NCI-H526 treated with DMSO at 0.1 percent for 48 hours (cell line): ENCODE results near the gene ICE1.
"Not testable (repeated sequence)": the region's sequence is repeated elsewhere in the genome, so short reads cannot be mapped to it uniquely, and the experiment has no call there.

Source experiments
- DNase-seq: peaks from one replicate; lab custom pipeline; 2025; lab: John Stamatoyannopoulos, UW

The ICE1 gene

DNA sequence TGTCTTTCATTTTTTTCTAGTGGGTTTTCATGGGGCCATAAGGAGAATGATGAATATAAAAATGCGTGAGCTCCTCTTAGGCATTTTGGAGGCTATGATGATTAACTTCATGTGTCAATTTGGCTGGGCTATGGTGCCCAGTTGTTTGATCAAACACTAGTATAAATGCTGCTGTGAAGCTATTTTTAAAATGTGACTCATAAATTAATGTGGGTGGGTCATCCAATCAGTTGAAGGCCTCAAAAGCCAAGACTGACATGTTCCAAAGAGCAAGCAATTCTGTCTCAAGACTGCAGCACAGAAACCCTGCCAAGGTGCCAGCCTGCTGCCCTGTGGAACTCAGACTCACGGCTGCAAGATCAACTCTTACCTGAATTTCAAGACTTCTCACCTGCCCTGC lies 24.4 kb upstream of the ICE1 start:
- DNase-seq, result no peak

DNA sequence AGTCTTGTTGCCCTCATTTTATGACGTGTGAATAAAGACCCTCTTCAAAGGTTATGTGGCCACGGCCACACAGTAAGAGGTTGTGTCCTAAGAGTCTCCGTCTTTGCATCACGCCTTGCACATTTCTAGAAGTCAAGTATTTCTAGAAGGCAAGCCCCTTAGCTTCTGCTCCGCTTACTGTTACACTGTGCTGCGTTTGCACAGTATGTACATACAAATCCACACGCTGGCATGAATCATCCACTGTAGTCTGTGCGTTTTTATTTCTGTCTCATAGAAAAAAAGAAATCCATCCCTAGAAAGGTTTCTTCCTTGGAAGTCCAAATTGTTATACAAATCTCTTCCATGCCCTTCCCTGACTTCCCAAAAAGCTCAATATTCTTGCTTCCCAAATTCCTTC lies 21.4 kb upstream of the ICE1 start:
- no peak for DNase-seq

GRCh38 chr5:5403741-5404140 lies 18.7 kb upstream of the ICE1 start:
- DNase-seq, result no peak

GRCh38 chr5:5404381-5404780 lies 18.1 kb upstream of the ICE1 start:
- DNase-seq, result no peak

GRCh38 chr5:5405441-5405840 lies 17.0 kb upstream of the ICE1 start:
- DNase-seq, result no peak

- DNase-seq, result no peak
Measured at GRCh38 chr5:5407924-5408323, 14.6 kb upstream of the ICE1 start.

DNA sequence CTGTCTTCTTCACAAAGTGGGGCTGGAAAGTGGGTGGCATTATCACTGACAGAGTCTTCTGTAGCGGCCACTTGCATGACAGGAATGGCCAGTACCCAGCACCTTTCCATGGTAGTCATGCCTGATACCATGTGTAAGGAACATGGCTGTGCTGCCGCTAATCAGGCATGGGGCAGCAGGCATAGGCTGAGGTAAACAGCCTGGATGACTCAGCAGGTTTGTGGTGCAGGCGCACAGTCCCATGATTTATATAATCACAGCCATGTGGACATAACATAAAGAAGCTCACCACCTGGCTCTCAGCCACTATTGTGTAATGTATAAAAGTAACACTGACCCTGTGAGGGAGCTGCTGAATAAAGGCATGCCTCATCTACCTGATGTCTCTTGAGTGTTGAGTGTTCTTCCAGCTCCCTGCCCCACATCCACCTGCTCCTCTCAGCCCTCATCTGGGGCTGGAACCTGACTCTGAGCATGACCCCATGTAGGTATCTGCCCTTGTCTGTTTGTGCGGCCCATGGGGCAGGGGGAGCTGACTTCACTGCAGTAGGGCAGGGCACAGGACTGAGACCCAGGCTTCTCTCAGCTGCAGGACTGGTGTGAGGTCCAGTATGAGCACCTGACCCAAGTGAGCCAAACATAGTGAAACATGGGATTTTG lies 13.2 kb upstream of the ICE1 start:
- no peak for DNase-seq

DNA sequence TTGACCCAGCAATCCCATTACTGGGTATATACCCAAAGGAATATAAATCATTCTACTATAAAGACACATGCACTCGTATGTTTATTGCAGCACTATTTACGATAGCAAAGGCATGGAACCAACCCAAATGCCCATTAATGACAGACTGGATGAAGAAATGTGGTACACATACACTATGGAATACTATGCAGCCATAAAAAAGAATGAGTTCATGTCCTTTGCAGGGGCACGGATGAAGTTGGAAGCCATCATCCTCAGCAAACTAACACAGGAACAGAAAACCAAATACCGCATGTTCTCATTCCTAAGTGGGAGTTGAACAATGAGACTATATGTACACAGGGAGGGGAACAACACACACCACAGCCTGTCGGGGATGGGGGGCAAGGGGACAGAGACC lies 8.6 kb upstream of the ICE1 start:
- DNase-seq, result not testable (repeated sequence)

DNA sequence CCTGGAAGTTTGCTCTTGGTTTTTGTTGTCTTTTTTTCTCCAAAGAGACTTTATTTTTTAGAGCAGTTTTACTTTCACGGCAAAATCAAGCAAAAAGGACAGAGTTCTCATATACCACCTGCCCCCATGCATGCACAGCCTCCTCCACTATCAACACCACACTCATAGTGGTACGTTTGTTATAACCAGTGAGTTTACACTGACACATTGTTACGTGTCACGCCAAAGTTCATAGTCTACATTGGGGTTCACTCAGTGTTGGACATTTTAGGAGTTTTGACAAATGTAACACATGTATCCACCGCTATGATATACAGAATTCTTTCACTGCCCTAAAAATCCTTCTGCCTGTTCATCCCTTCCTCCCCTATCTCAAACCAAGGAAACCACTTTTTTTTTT lies 7.5 kb upstream of the ICE1 start:
- no peak for DNase-seq

GRCh38 chr5:5416733-5417132 lies 5.7 kb upstream of the ICE1 start:
- no peak for DNase-seq

DNA sequence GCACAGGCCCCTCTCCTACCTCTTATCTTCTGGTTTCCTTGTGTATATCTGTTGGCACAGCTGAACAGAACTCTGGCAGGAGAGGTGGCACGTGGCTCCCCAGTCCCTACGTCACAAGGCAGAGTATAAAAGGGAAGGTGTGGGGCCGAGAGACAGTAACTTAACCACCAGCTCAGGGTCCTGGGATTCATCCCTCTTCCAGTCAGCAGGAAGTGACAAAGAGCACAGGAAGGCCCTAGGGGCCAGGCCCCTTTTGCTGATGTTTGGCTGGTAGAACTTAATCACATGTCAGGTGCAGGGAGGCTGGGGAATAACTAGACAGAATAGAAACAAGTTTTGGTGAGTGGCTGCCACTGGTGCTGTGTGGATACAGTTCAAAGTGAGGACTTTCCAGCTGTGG lies 4.5 kb upstream of the ICE1 start:
- no peak for DNase-seq

DNA sequence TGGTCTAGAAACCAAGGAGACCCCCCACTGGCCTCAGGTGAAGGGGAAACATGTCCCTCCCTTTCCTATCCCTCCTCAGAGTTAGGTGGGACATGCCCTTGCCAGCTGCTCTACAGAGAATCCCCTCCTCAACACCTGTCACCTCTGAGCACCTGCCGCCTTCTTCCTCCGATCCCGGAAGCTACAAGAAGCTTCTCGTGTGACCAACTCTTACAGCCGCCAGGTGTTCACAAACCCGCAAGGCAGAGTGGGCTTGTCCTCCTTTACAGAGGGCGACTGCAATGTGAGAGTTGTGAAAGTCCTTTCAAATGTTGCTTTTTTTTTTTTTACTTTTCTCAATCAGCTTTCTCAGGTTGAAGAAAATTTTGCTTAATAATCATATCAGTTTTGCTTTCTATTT lies 3.7 kb upstream of the ICE1 start:
- DNase-seq, result peak; percentile 20

DNA sequence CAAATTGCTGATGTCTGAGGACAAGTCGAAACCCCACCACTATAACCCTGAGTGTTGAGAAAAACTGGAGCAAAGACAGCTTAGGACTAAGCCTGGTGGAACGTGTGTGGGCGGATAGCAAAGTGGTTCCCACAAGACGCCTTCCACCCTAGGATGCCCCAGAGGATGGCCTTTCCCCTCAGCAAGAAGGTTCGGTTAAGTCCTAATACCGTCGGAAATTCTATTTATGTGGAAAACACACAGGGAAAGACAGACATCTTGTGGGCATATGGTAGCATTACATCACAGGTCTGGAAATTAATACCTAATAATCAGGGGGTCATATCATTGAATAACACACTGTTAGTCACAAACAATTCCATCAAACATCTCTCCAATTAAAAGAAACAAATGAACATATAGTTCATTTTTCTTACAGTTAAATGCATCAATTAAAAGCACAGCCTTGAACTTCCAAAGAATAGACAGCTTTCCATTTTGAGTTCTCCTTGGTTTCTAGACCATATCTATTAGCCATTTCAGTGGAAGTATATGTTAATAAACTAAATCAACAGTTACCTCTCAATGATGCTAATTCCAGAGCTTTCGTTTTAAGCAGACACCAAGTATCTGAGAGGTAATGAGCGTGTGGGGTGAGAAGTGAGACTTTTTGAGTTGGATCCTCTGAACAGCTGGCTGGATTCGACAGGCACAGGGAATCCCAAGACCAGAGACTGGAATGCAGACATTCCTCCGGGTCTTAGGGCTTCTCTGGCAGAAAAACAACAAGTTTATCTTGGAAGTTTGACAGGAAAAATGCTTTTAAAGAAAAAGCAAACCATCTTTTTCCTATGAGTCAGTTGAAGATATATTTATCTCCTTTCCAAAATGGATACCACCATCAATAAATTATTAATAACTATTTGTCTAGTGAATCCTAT lies 2.9 kb upstream of the ICE1 start:
- DNase-seq, result peak; percentile 63

GRCh38 chr5:5420251-5420650 lies 2.2 kb upstream of the ICE1 start:
- no peak for DNase-seq

GRCh38 chr5:5421149-5421960 lies 1.1 kb upstream of the ICE1 start:
- DNase-seq, result no peak

DNA sequence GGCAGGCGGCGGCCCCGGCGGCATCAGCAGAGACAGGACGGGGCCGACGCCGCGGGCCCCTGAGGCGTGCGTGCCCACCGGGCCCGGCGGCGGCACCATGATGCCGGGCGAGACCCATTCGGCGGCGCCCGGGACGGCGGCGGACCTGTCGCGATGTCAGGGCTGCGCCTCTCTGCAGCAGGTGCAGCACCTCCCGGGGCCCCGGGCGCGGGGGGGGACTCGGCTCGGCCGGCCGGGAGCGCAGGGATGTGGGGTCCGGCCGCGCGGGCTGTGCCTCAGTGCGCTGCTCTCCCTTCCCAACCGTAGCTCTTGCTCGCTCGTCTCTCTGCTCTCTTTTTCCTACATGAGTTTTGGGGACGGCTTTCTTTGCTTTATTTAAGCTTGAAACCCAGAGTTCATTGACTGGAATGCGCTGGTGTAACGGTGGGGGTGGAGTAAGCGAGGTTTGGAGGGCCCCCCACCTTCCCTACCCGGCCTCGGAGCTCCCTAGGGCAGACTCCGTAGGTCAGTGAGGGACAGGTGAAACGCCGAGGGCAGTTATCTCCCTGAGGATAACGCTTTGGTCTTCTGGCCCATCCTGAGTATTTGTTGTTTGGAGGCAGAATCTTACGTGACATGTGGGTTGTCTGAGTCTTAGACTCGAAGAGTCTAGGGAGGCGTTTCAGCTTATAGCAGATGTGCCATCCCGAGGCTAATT lies 490 bp downstream of the ICE1 start:
- no peak for DNase-seq

DNA sequence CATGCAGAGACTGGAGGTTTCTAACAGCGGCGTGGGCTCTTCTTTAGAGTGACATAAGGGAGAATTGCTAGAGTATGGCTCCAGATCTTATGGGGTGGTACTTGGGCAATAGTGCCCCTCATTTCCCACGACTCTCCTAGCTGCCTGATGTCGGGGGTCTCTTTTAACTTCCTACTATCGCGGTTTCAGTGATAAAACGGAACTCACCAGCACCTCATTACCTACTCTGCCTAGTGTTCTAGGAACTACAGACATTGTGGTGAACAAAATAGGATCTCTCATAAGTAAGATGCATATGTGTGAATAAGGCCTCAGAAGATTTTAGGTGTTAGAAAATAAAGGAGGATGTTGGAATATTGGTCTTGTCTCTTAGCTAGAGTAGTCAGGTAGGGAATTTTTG lies 1.1 kb downstream of the ICE1 start:
- no peak for DNase-seq

GRCh38 chr5:5424736-5425135 lies 2.3 kb downstream of the ICE1 start:
- no peak for DNase-seq

DNA sequence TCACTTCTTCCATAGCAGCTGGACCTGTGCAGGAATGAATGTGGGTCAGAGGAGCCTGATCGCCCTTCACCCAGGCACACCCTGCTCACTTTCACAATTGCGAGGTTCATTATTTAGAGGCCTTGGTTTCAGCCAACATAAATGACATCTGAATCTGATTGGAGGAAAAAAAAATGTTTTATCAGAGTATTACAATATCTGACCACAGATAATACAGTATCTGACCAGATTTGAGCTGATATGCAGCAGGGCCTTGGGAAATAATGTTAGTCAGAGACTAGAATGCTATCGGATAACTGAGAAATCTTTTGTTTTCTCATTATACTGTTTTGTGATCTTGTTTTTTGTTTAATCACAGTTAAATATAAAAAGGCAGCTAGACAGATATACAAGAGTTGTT lies 7.7 kb downstream of the ICE1 start:
- DNase-seq, result no peak

DNA sequence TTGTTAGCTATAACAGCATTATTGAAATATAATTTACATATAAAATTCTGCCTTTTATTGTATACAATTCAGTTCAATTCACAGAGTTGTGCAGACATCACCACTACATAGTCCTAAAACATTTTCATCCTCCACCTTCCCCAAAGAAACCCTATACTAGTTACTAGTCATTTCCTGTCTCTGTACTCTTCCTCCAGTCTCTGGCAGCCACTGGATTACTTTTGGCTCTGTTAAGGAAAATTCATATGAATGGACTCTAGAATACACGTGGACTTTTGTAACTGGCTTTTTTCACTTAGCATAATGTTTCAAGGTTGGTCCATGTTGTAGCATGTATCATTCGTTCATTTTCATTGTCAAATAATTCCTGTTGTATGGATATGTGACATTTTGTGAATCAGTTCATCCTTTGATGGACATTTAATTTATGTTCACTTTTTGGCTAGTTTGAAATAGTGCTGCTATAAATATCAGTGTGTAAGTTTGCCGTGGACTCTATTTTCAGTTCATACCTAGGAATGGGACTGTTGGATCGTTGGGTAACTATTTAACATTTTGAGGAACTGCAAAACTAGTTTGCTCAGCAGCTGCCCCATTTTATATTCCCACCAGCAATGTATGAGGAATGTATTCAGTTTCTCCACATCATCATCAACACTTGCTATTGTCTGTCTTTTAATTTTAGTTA lies 9.7 kb downstream of the ICE1 start:
- DNase-seq, result no peak

DNA sequence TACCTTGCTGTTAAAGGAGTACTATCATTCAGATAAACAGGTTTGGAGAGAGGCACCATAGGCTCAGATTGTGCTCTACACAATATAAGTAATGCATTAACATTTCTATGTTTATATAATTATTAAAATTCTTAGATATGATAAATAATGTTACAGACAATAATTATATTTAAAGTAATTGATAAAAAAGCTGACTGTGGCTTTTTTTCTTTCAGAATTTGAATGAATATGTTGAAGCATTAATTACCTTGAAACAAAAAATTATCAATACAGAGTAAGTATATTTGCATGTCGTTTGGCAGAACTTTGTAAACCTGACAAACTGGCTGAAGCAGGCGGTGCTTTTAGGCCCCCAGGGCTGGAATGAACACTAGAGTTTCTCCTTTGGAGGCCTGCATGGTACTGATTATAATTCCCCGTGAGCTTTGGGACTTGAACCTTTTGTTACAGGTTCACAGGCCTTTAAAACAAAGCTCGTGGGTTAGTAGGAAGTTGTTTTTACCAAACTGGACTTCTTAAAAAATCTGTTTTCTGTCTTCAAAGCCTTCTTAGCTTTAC lies 13.8 kb downstream of the ICE1 start:
- peak; percentile 83 for DNase-seq
